ENCODE data around the gene PDCD1LG2. TPM values are rescaled to one million over a fixed set of nuclear protein-coding genes. Genes with fewer than 3 reads are reported as not detected.

The PDCD1LG2 gene
- total RNA-seq, 1 donor from 2014 or later: 2.8 TPM

GRCh38 chr9:5536684-5537083 lies 26.4 kb downstream of the PDCD1LG2 start:
- intact Hi-C loops (cut with micrococcal nuclease): loop anchor here (1.0 kb wide), 2 partner anchors 10 kb away; no protein-coding TSS in a partner anchor
- H3K27me3 Mint-ChIP-seq: no peaks in the 10 kb centered on the region
- peak overlapping the region; percentile 32 for H3K4me3 Mint-ChIP-seq

GRCh38 chr9:5543875-5544702 lies 33.8 kb downstream of the PDCD1LG2 start:
- H3K27me3 Mint-ChIP-seq: no peaks in the 10 kb centered on the region
- no peaks in the 10 kb centered on the region for H3K9me3 Mint-ChIP-seq
- H3K27ac Mint-ChIP-seq: no peak overlapping the region
- no peak for TF ChIP-seq CTCF (IDR thresholded peaks at IDR 0.05)
- H3K36me3 Mint-ChIP-seq (ENCODE audit: low read depth): no peaks in the 10 kb centered on the region
- CTCF ChIA-PET: no interaction called here
- intact Hi-C loops (cut with micrococcal nuclease): no loop called here
- ATAC-seq (ENCODE audit: low read depth): no peak
- POLR2A ChIA-PET: interaction anchor here (1.6 kb wide), 1 partner anchor 39 kb away, joined by 3 read pairs; no protein-coding TSS in a partner anchor
- no peak overlapping the region for H3K4me3 Mint-ChIP-seq
- H3K4me1 Mint-ChIP-seq: peaks cover 17% of the 10 kb centered on the region
- DNase-seq: no peak

More at GRCh38 chr9:5536684-5537083, 26.4 kb downstream of the PDCD1LG2 start:
- H3K36me3 Mint-ChIP-seq (ENCODE audit: low read depth): no peaks in the 10 kb centered on the region
- peak; percentile 80 for ATAC-seq (ENCODE audit: low read depth)
- no peaks in the 10 kb centered on the region for H3K9me3 Mint-ChIP-seq
- peaks cover 55% of the 10 kb centered on the region for H3K4me1 Mint-ChIP-seq
- H3K27ac Mint-ChIP-seq: peak overlapping the region; percentile 63
- no peak for TF ChIP-seq CTCF (IDR thresholded peaks at IDR 0.05)
- DNase-seq: no peak
- CTCF ChIA-PET: no interaction called here
- POLR2A ChIA-PET: no interaction called here

GRCh38 chr9:5549658-5550650 lies 39.6 kb downstream of the PDCD1LG2 start:
- no peak overlapping the region for H3K27ac Mint-ChIP-seq
- ChIA-PET CTCF (no interaction called here), POLR2A (interaction anchor here (1.0 to 1.2 kb wide), 2 partner anchors 8 to 9 kb away, joined by 3 read pairs; no protein-coding TSS in a partner anchor)
- no peak overlapping the region for H3K4me3 Mint-ChIP-seq
- H3K36me3 Mint-ChIP-seq (ENCODE audit: low read depth): no peaks in the 10 kb centered on the region
- peaks cover 10% of the 10 kb centered on the region for H3K4me1 Mint-ChIP-seq
- no peaks in the 10 kb centered on the region for H3K9me3 Mint-ChIP-seq
- intact Hi-C loops (cut with micrococcal nuclease): loop anchor here (5.0 kb wide), 1 partner anchor 38 kb away; the partner anchor contains the start of gene PDCD1LG2
- DNase-seq (no peak), ATAC-seq (ENCODE audit: low read depth) (no peak)
- no peak for TF ChIP-seq CTCF (IDR thresholded peaks at IDR 0.05)
- no peaks in the 10 kb centered on the region for H3K27me3 Mint-ChIP-seq

- Mint-ChIP-seq H3K4me1 (peaks cover 17% of the 10 kb centered on the region), H3K27ac (no peak overlapping the region), H3K27me3 (no peaks in the 10 kb centered on the region), H3K9me3 (no peaks in the 10 kb centered on the region), H3K4me3 (no peak overlapping the region), H3K36me3 (ENCODE audit: low read depth) (no peaks in the 10 kb centered on the region)
- POLR2A ChIA-PET: no interaction called here
- DNase-seq (no peak), ATAC-seq (ENCODE audit: low read depth) (no peak)
- CTCF ChIA-PET: no interaction called here
- intact Hi-C loops (cut with micrococcal nuclease): loop anchor here (5.0 kb wide), 1 partner anchor 39 kb away; the partner anchor contains the start of gene PDCD1LG2
- TF ChIP-seq CTCF (IDR thresholded peaks at IDR 0.05): no peak
Measured at GRCh38 chr9:5551368-5552150, 41.2 kb downstream of the PDCD1LG2 start.

All from activated B cell treated with CpG ODN at 0.5 μM for 24 hours (primary cell).